HEK293T (cell line): ENCODE data around the gene ARMC10.
"Not testable (repeated sequence)": the region's sequence is repeated elsewhere in the genome, so short reads cannot be mapped to it uniquely, and the experiment has no call there.

Source experiments
- CTCF ChIA-PET: fragments of 350-600 bp; formaldehyde crosslinking; extraction: SDS; loops from one replicate; lab custom pipeline; 2021; ENCODE audit warnings: antibody characterized with exemption, inconsistent platforms; lab: Yijun Ruan, JAX
- POLR2A ChIA-PET: fragments of 350-600 bp; formaldehyde crosslinking; extraction: SDS; loops from one replicate; lab custom pipeline; 2020; ENCODE audit warnings: antibody characterized with exemption, inconsistent platforms; lab: Yijun Ruan, JAX
- DNase-seq: peaks from one replicate; pipeline ENCODE4 v3.0.0; 2012; ENCODE audit warnings: mixed read lengths; ENCODE audit errors: extremely low spot score
- ARNT ChIP-seq: fragments of 450-650 bp; IDR thresholded peaks from 2 replicates; pipeline ENCODE4 v1.6.1; 2017; ENCODE audit warnings: mild to moderate bottlenecking
- BHLHE40 ChIP-seq: fragments of 450-650 bp; IDR thresholded peaks from 2 replicates; pipeline ENCODE4 v1.6.1; 2016; ENCODE audit warnings: mild to moderate bottlenecking, moderate library complexity, borderline replicate concordance
- CTBP1 ChIP-seq: fragments of 450-650 bp; IDR thresholded peaks from 2 replicates; pipeline ENCODE4 v1.6.1; 2016; ENCODE audit warnings: borderline replicate concordance
- ELF4 ChIP-seq: fragments of 450-650 bp; IDR thresholded peaks from 2 replicates; pipeline ENCODE4 v1.6.1; 2017; ENCODE audit warnings: antibody characterized with exemption
- FOXA1 ChIP-seq: fragments of 450-650 bp; IDR thresholded peaks from 2 replicates; pipeline ENCODE4 v1.6.1; 2016; ENCODE audit warnings: mild to moderate bottlenecking
- FOXK2 ChIP-seq: fragments of 450-650 bp; IDR thresholded peaks from 2 replicates; pipeline ENCODE4 v1.6.1; 2016; ENCODE audit warnings: mild to moderate bottlenecking
- FOXM1 ChIP-seq: fragments of 450-650 bp; IDR thresholded peaks from 2 replicates; pipeline ENCODE4 v1.6.1; 2017; ENCODE audit warnings: mild to moderate bottlenecking, borderline replicate concordance
- HDGF ChIP-seq: fragments of 450-650 bp; IDR thresholded peaks from 2 replicates; pipeline ENCODE4 v1.6.1; 2017; ENCODE audit warnings: antibody characterized with exemption, borderline replicate concordance
- L3MBTL2 ChIP-seq: fragments of 450-650 bp; conservative IDR thresholded peaks from 2 replicates; pipeline ENCODE4 v1.6.1; 2016; ENCODE audit warnings: mild to moderate bottlenecking
- LEF1 ChIP-seq: fragments of 450-650 bp; IDR thresholded peaks from 2 replicates; pipeline ENCODE4 v1.6.1; 2017; ENCODE audit warnings: mild to moderate bottlenecking, borderline replicate concordance
- NFRKB ChIP-seq: fragments of 450-650 bp; IDR thresholded peaks from 2 replicates; pipeline ENCODE4 v1.6.1; 2016; ENCODE audit warnings: mild to moderate bottlenecking, moderate library complexity
- PKNOX1 ChIP-seq: fragments of 450-650 bp; IDR thresholded peaks from 2 replicates; pipeline ENCODE4 v1.6.1; 2016
- SP1 ChIP-seq: fragments of 450-650 bp; IDR thresholded peaks from 2 replicates; pipeline ENCODE4 v1.6.1; 2017
- SUZ12 ChIP-seq: fragments of 450-650 bp; IDR thresholded peaks from 2 replicates; pipeline ENCODE4 v1.6.1; 2016; ENCODE audit warnings: mild to moderate bottlenecking
- TARDBP ChIP-seq: fragments of 450-650 bp; IDR thresholded peaks from 2 replicates; pipeline ENCODE4 v1.6.1; 2016
- ZNF384 ChIP-seq: fragments of 450-650 bp; IDR thresholded peaks from 2 replicates; pipeline ENCODE4 v1.6.1; 2016

ARMC10 gene

GRCh38 chr7:103142494-103142893 is 67.6 kb downstream of the ARMC10 start:
- CTCF ChIA-PET, result interaction anchor here (1.6 kb wide), 1 partner anchor 12 kb away, joined by 3 read pairs; no protein-coding TSS in a partner anchor
- DNase-seq, result no peak

GRCh38 chr7:103143868-103144267 is 68.9 kb downstream of the ARMC10 start:
- CTCF ChIA-PET, result no interaction called here
- DNase-seq, result no peak
- POLR2A ChIA-PET, result no interaction called here
- TF ChIP-seq ZNF384 (no peak), CTBP1 (peak; percentile 69; the same call in 1 of the 2 replicates), ELF4 (no peak), ARNT (0 out of 2 replicates have a peak, but pooled peaks have one; percentile 30), PKNOX1 (peak; percentile 72), LEF1 (no peak), HDGF (no peak), BHLHE40 (no peak), NFRKB (no peak), FOXA1 (0 out of 2 replicates have a peak, but pooled peaks have one; percentile 37), SUZ12 (no peak), FOXK2 (no peak), SP1 (no peak), FOXM1 (no peak), TARDBP (no peak), L3MBTL2 (no peak)

More at GRCh38 chr7:103142494-103142893, 67.6 kb downstream of the ARMC10 start:
- TF ChIP-seq FOXK2 (no peak), L3MBTL2 (no peak), HDGF (no peak), SUZ12 (no peak), FOXA1 (no peak), PKNOX1 (no peak), CTBP1 (no peak)
- POLR2A ChIA-PET, result no interaction called here

- POLR2A ChIA-PET, CTCF ChIA-PET, DNase-seq: not testable (repeated sequence)
These were observed 69.8 kb downstream of the ARMC10 start for GRCh38 chr7:103144754-103145153.

- peak; percentile 73; the same call in 1 of the 2 replicates for TF ChIP-seq ZNF384
- TF ChIP-seq BHLHE40, result no peak
- peak; percentile 0 for TF ChIP-seq L3MBTL2
- no peak for TF ChIP-seq HDGF
- TF ChIP-seq PKNOX1, result no peak; the same call in 1 of the 2 replicates
- no peak for TF ChIP-seq FOXA1
- no peak for TF ChIP-seq SP1
- TF ChIP-seq SUZ12, result no peak
- TF ChIP-seq NFRKB, result no peak
- TF ChIP-seq ARNT, result no peak
- DNase-seq, result no peak
- POLR2A ChIA-PET, result interaction anchor here (0.7 to 1.6 kb wide), 5 partner anchors 42 to 400 kb away, joined by 3 to 5 read pairs (median 4); partner anchors contain the start of genes ARMC10, FAM185A and FBXL13
- CTCF ChIA-PET, result interaction anchor here (0.6 to 0.7 kb wide), 2 partner anchors 82 to 318 kb away, joined by 3 read pairs; no protein-coding TSS in a partner anchor
These were observed 73.4 kb downstream of the ARMC10 start for GRCh38 chr7:103148131-103148993.
